Measurements from ENCODE around the gene SPSB1.

Gene SPSB1

DNA sequence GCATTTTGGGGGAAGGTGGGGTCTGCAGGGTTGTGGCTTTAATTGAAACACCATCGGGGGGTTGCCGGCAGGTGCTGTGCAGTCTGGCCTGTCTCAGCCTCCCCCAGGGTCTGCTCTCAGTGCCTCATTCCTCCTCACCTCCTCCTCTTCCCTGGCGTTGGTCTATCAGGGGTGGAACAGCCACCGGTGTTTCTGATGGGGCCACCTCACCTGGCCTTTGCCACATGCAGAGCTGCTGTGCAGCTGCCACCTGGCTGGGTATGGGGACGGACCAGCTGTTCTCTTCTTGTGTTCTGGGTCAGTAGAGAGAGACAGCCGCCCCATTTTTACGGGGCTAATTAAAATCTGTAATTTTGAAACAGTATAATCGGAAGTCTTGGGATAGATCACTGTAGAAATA lies 53.9 kb downstream of the SPSB1 start:
- no peak for DNase-seq

DNA sequence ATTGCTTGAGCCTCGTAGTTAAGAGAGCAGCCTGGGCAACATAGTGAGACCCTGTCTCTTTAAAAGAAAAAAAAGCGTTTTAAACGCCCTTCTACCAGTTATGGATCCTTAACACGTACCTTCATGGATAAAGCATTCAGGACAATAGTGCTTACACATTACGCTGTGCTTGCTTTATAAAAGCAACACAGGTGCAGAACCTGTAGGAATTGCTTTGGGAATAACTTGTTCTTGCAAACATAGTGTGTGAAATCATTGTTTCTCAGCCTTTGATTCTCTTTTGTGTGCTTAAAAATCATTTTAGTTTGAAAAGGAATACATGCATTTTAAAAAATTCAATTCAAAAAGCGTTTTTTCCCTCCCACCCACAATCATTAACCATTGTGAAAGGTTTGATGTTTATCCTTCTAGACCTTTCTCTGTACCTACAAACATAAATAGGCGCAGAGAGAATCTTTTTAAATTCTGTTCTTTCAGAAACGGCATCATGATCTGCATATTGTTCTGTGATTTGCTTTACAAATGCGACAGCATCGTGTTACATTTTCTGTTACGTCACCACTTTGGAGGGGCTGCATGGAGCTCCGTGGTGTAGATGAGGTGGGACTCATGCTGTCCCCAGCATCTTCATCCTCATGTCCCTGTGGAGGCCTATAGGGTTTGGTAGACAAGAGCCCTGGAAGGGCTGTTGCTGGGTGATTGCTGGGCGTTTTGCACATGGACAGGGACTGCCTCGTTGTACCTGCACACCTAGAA lies 54.6 kb downstream of the SPSB1 start:
- no peak for DNase-seq

DNA sequence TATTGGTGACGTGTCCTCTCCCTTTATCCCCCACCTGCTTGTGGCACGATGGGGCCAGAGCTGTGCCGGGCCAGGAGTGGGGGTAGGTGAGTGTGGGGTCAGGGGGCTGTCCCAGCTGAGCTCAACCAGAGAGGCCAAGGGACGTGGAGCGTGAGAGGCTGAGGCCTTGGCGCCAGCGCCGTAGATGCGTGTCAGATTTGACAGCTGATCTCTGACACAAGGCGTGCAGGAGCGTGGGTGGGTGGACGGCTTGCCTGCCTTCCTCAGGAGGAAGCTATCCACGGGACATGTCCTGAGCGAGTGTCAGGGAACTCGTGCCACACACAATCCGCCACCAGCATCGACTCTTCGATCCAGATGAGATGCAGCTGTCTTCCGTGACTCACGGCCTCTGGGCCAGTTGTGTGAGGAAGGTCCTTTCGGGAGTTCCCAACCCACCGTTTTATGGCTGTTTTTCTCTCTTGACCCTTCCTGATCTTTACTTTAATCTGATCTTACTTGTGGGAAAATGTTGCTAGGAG lies 56.7 kb downstream of the SPSB1 start:
- no peak for DNase-seq

DNA sequence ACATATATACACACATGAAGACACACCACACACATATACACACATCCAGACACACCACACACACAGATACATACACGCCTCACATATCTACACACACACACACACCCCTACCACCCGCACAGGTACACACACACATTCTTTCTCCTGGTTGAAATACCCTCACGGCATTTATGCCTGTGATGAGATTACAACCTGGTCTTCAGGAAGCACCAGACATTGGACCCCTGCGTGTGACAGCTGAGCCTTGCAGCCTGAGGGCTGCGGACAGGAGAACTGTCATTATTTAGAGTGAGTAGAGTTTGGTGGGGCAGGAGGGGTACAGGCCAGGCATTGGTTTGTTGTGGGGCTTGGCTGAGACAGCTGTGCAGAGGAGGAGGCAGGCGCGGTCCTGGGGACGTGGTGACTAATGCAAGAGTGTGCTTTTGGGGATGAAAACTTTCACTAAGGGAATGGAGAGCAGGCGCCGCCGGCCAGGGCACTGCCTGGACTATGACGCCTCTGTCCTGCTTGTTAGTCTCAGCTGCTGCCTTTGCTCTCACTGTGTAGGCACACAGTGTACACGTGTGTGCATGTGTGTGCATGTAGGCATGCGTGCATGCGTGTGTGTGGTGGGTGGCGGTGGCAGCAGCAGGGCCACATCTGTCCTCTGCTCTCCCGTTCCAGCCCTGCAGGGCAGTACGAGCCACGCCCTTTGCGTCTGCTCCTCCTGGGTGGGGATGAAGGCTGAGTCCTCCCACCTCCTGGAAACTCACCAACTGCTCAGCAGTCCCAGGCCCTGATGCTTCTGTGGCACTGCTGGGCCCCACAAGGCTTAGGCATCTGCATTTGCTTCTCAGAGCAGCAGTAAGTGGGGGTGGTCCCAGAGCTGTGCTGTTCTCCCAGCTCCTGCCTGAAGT lies 57.6 kb downstream of the SPSB1 start:
- DNase-seq: no peak

DNA sequence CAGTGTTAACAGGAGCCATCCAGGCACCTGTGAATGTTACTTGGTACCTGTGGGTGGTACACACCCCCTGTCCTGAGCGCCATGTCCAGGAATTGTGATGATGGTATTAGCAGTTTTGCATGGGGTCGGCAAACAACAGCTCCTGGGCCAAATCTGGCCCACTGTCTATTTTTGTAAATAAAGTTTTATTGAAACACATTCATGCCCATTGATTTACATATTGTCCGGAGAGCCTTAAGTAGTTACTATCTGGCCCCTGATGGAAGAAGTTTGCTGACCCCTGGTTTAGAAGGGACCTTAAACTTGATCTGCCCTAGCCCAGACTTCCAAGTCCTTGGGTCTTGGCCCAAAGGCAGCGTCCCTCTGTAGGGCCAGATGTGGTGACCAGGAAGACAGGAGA lies 58.3 kb downstream of the SPSB1 start:
- DNase-seq: no peak

DNA sequence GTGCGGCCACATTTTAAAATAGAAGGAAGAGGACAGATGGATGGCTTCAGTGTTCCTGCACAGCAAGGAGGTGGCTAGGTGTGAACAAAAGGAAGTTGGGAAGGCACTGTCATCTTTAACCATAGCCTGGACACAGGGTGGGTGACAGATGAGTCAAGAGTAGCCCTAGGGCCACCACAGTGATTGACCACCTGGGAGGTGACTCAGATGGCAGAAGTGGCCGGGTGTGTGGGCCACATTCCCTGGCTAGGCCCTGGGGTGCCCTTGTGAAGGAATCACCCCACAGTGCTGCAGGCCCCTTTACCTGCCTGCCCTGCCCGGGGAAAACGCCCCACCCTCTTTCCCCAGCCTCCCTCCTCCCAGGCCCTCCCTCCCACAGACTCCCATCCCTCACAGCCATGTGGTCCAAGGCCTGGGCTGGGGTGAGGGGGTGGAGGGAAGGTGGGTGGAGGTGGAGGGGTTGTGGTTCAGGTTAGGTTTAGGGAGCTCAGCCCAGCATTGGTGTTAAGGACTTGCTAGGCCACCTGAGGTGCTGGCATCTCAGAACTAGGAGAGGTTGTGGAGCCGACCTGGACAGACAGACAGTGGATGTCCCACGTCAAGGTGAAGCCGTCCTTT lies 59.1 kb downstream of the SPSB1 start:
- no peak for DNase-seq

DNA sequence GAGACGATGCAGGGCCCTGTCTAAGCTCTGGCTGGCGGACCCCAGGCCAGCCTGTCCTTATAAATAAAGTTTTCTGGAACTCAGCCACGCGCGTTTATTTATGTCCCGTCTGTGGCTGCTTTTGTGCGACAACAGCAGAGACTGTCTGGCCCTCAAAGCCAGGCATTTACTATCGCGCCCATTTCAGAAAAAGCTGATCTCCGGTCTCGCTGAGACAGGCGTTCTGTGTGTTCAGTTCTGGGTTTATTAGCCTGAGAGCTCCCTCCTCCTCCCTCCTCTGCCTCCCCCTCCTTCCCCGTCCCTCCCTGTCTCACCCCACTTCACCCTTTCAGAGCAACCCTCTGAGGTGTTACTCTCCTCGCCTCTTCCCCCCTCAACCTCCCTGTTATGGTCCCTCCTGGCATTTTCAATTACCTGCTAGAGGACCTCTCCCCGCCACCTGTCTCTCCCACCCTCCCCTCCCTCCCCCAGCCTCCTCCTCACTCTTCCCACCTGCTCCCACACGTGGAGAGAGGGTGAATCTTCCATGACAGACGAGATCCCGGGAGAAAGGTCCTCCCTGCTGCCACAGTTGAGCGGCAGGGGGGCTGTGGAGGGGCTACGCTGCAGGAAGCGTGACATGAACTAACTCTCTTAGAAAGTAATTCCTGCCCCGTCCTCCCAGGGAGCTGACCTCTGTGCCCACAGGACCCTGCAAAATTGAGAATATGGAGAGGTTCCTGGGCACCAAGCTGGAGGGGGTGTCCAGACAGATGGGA lies 59.9 kb downstream of the SPSB1 start:
- DNase-seq: no peak

DNA sequence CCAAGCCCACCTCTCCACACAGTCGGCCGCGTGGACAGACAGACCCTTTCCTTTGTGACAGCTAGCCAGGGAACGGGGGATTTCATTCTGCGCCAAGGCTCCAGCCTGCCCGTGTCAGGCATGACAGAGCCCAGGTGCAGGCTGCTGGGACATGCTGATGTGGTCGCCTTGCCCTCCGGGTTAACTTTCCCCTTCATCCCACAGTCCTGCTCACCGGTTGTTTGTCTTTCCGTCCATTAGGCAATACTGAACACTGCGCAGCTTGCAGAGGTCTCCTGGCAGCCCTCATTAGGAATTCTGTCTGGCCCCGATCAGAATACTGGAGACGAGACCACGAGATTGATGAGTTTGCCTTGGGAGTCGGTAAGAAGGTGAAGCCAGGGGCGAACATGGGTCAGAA lies 62.8 kb downstream of the SPSB1 start:
- no peak for DNase-seq

DNA sequence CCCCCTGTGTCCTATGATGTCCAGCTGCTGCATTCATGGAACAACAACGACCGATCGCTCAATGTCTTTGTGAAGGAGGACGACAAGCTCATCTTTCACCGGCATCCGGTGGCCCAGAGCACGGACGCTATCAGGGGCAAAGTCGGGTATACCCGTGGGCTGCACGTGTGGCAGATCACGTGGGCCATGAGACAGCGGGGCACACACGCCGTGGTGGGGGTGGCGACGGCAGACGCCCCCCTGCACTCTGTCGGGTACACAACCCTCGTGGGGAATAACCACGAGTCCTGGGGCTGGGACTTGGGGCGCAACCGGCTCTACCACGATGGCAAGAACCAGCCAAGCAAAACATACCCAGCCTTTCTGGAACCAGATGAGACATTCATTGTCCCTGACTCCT lies 63.3 kb downstream of the SPSB1 start:
- no peak for DNase-seq

DNA sequence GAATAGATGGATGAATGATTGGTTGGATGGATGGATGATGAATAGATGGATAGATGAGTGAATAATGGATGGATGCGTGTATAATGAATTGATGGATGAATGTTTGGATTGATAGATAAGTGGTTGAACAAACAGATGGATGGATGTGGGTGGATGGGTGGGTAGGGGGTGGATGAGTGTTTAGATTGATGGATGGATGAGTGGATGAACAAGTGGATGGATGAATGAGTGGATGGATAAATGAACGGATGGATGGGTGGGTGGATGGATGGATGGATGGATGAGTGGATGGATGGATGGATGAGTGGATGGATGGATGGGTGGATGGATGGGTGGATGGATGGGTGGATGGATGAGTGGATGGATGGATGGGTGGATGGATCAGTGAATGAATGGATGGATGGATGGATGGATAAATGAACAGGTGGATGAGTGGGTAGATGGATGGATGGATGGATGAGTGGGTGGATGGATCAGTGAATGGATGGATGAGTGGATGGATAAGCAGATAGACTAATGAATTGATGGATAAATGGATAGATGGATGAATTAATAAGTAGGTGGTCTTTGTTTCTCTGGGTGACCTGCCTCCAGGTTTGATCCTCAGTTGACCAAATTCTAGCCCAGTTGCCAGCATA lies 64.3 kb downstream of the SPSB1 start:
- no peak for DNase-seq

DNA sequence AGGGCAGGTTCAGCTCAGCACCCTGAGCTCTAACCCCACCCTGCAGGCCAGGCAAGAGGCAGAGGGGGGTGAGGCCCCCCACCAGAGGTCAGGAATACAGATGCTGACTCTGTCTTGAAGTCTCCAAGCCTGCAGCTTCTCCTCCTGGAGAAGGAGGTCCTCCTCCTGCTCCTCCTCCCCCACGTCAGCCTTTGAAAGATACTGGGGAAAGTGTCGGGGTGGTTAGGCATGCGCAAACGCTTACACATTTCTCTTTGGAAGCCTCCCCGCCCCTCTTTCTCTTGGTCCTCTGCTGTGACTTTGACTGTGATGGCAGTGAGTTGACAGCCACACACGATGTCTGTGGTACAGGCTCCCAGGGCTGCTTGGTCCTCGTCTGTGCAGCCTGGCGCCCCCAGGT lies 65.3 kb downstream of the SPSB1 start:
- DNase-seq: no peak

DNA sequence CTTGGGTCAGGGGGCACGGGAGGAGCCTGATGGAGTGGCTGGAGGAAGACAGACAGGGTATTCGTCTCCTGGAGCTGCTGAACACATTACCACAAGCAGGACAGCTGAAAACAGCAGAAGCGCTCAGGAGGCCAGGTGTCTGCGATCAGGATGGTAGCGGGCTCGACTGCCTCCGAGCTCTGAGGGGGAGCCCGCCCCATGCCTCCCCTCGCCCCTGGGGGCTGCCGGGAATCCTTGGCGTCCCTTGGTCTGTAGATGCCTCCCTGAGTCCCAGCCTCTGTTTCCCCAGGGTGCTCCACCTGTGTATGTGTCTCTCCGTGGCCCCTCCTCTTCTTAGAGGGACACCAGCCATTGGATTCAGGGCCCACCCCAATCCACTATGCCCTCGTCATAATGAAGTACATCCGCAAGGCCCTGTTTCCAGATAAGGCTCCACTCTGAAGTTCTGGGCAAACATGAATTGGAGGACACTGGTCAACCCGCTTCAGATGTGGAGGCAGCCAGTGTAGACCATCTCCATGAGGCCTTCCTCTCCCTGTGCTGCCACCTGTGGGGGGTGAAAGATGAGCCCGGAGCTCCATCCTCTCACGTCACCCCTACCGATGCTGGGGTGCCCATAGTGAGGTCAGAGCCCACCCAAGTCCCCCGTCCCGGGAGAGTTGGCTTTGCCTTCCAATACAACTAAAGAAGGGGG lies 67.8 kb downstream of the SPSB1 start:
- no peak for DNase-seq

DNA sequence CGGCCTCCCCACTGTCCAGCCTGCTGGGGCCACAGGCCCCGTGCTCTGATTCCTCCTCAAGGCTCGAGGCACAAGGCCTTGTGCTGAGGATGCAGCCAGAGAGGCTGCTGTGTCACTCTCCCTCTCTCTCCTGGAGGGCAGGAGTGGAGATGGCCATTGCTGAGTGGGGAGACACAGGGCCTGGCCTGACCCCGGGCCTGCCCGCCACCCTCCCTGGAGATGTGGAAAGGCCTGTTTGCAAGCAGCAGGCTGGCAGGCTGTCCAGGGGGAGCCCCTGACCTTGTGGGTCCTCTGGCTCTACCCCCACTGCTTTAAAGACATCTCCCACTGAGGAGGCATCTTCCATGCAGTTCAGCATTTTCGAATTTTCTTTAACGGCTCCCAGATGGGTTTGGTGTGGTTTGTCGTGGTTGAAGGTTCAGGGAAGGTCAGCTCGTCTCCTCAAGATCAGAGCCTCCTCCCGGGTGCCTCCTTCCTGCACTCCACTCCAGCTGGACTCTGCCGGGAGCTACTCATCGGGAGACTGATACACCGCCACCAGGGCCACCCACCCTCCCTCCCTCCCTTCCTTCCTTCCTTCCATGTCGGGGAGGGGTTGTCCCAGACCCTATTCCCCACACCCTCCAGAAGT lies 69.1 kb downstream of the SPSB1 start:
- DNase-seq: no peak

DNA sequence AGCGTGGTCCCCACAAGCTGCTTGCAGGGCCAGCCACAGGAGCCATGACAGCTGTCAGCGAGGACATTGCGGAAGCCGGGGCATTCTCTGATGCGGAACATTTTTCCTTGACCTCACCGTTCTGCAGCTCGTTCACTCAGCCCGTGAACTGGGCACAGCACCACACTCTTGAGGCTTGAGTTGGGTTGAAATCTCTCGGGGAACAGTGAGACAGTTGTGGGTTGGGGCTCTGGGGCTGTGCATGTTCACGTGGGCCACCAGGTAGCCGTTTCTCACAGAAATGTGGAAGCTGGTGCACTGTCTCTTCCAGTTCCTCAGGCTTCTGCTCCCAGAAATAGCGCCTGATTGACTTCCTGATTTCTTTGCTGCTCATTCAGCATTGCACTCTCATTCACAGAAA lies 69.8 kb downstream of the SPSB1 start:
- no peak for DNase-seq

DNA sequence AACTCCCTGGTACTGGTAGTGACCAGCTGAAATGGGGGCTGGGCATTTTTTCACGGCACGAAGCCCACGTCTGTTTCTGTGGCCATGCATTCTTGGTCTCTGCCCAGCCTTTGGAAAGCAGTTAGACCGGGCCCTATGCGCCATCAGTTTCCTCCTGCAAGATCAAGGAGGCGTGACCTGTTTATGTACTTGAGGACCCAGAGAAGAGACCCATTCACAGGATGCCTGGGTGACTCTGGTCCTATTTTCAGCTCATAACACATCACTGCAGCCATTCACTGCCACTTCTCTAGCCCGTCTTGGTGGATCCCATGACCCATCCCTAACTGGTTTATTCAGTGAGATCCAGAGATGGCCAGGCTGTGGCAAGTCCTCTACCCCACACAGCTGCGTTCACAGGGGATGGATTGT lies 70.4 kb downstream of the SPSB1 start:
- DNase-seq: no peak

DNA sequence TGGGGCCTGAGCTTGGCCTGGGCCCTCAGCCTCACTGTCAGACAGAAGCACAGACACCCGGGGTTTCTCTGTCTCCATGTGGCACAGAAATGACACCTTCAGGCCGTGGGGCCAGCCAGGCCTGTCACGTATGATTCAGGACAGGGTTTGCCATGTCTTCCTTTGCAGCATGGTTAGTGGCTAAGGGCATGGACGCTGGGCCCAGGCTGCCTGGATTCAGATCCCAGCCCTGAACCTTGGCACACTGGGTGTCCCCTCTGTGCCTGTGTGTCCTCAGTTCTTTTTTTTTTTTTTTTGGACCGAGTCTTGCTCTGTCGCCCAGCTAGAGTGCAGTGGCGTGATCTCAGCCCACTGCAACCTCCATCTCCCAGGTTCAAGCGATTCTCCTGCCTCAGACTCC lies 73.6 kb downstream of the SPSB1 start:
- DNase-seq: no peak

DNA sequence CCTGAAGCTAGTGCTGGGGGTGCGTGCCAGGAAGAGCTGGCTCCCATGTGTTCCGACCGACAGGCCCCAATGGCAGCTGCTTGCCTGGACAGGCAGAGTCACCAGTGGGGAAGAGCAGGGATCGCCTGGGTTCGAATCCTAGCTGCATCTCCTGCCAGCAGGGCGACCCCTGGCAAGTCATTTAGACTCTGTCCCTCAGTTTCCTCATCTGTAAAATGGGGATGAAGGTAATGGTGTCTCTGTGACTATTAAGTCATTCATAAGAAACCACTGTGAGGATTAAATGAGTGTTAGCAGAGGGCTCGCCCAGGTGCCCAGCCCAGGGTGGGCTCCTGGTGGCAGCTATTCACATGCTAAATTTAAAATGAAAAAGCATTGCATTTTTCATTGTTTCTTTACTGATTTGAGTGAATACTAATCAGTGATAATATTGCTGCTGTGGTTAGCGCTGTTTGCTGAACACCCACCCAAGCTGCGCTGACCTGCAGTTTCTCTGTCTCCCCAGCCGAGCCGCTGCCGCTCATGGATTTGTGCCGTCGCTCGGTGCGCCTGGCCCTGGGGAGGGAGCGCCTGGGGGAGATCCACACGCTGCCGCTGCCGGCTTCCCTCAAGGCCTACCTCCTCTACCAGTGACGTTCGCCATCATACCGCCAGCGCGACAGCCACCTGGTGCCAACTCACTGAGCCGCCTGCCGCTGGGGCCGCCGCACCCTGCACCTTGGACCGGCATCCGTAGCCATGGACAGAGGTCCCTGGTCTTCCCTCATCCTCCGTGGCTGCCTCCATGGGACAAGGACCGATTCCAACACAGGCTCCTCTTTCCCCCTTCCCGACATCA lies 74.5 kb downstream of the SPSB1 start:
- no peak for DNase-seq

DNA sequence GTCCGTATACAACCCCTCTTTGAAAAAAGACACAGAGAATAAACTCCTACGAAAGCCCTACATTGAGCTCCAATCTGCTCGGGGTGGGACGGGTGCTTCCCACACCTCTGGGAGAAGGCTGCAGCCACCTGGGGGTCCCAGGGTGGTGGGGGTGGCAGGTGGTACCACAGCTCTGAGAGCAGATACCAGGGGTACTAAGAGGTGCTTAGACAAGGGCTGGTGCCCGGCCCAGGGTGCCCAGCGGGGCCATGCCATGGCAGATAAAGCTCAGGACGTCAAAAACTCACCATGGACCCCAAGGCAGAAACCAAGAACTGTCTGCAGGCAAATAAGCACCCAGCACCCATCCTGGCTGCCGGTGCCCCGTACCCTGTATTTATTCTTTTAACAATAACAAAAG lies 75.1 kb downstream of the SPSB1 start:
- no peak for DNase-seq

DNA sequence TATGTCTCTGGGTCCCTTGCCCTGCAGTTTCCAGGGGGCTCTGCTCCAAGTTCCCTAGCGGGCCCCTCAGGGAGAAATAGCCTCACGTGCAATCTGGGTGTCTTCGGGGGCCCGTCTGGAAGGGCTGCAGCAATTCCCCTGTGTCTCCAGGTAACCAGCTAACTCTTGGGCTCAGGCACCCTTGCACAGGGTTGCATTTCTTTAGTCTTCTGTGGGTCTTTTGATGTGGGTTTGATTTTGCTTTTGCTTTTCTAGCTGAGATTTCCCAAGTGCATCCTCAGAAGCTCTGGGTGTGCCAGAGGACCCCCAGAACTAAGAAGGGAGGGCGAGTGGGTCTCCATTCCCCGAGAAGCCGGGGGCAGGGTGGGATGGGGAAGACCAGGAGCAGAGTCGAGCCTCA lies 75.7 kb downstream of the SPSB1 start:
- no peak for DNase-seq
